Heart left ventricle (tissue), 13 donors: ENCODE data around the gene SOX6.

Experiments used
- CTCF ChIP-seq, 12 donors: fragments of 200-600 bp; sonication (generic) in 4 of 12; IDR thresholded peaks; one replicate each; pipeline versions ENCODE4 v1.5.0 to v1.8.0; 2018 to 2022; ENCODE audit warnings: antibody characterized with exemption in 12 of 12, mild to moderate bottlenecking in 5 of 12
- POLR2A ChIP-seq, 2 donors: fragments of 450-650 bp; IDR thresholded peaks; one replicate each; pipeline ENCODE4 v1.6.1; 2017; ENCODE audit warnings: antibody characterized with exemption in 2 of 2, mild to moderate bottlenecking in 2 of 2, moderate library complexity in 2 of 2
- donor health status: ischemic (EF 13 %, LVEDD 7.1; RV severe dilation, severe dysfunction).
- donor health status: DM: no; HTN: yes; CAD: no.
- donor health status: DM: no; HTN: no; CAD: no.
- donor health status: ischemic (EF 25% LVEDD 6.9; RV normal size, moderate dysfunction).
- donor health status: ischemic (EF 25% LVEDD 5.7; RV mildly dilated, moderate dysfunction).
- donor health status: ischemic (EF 35%, LVEDD 5.7; RV mildly dilated, moderate dysfunction).
- donor health status: nonischemic (EF 11% LVEDD 7.7; RV severe dilation, severe dysfunction).
- donor health status: DM: yes; HTN: yes; CAD: no.
- donor health status: PGD.
- donor health status: ischemic (EF 29% LVEDD 5.4; RV normal size, mild dysfunction).
- donor health status: nonischemic (EF 23%, LVEDD 6.1; RV moderate dilation, normal function).

- TF ChIP-seq CTCF (IDR thresholded peaks at IDR 0.05) (no peak), POLR2A (IDR thresholded peaks at IDR 0.05) (no peak)
These were observed 371.1 kb downstream of the SOX6 start for GRCh38 chr11:15985127-15985859.
